HG03175 (cell line): ENCODE results near the gene ZPR1.
"Not testable (repeated sequence)": the region's sequence is repeated elsewhere in the genome, so short reads cannot be mapped to it uniquely, and the experiment has no call there.

Experiments
- ATAC-seq: cut with Tn5 transposase; IDR thresholded peaks from one replicate; pipeline ENCODE4 v1.9.1; 2021; ENCODE audit warnings: mild to moderate bottlenecking, moderate library complexity; ENCODE audit not compliant: unreplicated experiment

ZPR1 gene

GRCh38 chr11:116825434-116825833 is 37.6 kb upstream of the ZPR1 start:
- ATAC-seq = no peak

GRCh38 chr11:116823031-116823843 is 35.4 kb upstream of the ZPR1 start, which contains the start of gene APOA4:
Gene APOA4, minus strand, starts transcription at chr11:116823304. Its CDS starts 113 bp downstream, at chr11:116823191.
- ATAC-seq = no peak

- ATAC-seq = no peak
Observed at GRCh38 chr11:116822575-116822974, 34.8 kb upstream of the ZPR1 start.

- no peak for ATAC-seq
Observed at GRCh38 chr11:116821050-116821918, 33.5 kb upstream of the ZPR1 start.

GRCh38 chr11:116819049-116819448 is 31.2 kb upstream of the ZPR1 start:
- no peak for ATAC-seq

- ATAC-seq = no peak
Observed at GRCh38 chr11:116814502-116814901, 26.7 kb upstream of the ZPR1 start.

- no peak for ATAC-seq
Observed at GRCh38 chr11:116813781-116814471, 26.1 kb upstream of the ZPR1 start.

GRCh38 chr11:116813170-116813569 is 25.3 kb upstream of the ZPR1 start:
- no peak for ATAC-seq

GRCh38 chr11:116812109-116812508 is 24.3 kb upstream of the ZPR1 start:
- ATAC-seq = no peak

- no peak for ATAC-seq
Observed at GRCh38 chr11:116811194-116811593, 23.4 kb upstream of the ZPR1 start.

GRCh38 chr11:116808262-116809175 is 20.7 kb upstream of the ZPR1 start:
- no peak for ATAC-seq

- ATAC-seq = no peak
Observed at GRCh38 chr11:116807601-116808261, 19.9 kb upstream of the ZPR1 start.

GRCh38 chr11:116804001-116804400 is 16.2 kb upstream of the ZPR1 start:
- no peak for ATAC-seq

- ATAC-seq = not testable (repeated sequence)
Observed at GRCh38 chr11:116801662-116802061, 13.8 kb upstream of the ZPR1 start.

GRCh38 chr11:116800610-116801009 is 12.8 kb upstream of the ZPR1 start:
- ATAC-seq = no peak

- ATAC-seq = no peak
Observed at GRCh38 chr11:116798368-116798767, 10.5 kb upstream of the ZPR1 start.

- no peak for ATAC-seq
Observed at GRCh38 chr11:116797816-116798215, 10.0 kb upstream of the ZPR1 start.

- no peak for ATAC-seq
Observed at GRCh38 chr11:116796548-116796947, 8.7 kb upstream of the ZPR1 start.

- ATAC-seq = no peak
Observed at GRCh38 chr11:116794851-116795250, 7.0 kb upstream of the ZPR1 start.

GRCh38 chr11:116793772-116794097 is 5.9 kb upstream of the ZPR1 start:
- ATAC-seq = no peak
